Loucy (cell line): ENCODE measurements around the gene AJM1.

Experiments
- H2AFZ ChIP-seq: fragments of 200-600 bp; sonication (generic); 2 replicates; pipeline ENCODE4 v1.6.0; 2016; ENCODE audit warnings: antibody characterized with exemption, mild to moderate bottlenecking, low read length, moderate library complexity
- H3F3A ChIP-seq: fragments of 200-600 bp; 2 replicates; pipeline ENCODE4 v1.6.0; 2016; ENCODE audit warnings: antibody characterized with exemption, low read depth, mild to moderate bottlenecking
- H3K27me3 ChIP-seq: fragments of 200-600 bp; sonication (generic); 2 replicates; pipeline ENCODE4 v1.6.1; 2014; ENCODE audit warnings: low read length, mild to moderate bottlenecking; ENCODE audit not compliant: insufficient read depth, poor library complexity, severe bottlenecking
- H3K36me3 ChIP-seq: fragments of 200-600 bp; sonication (generic); 2 replicates; pipeline ENCODE4 v1.6.1; 2016; ENCODE audit warnings: low read length; ENCODE audit not compliant: insufficient read depth
- H3K4me1 ChIP-seq: fragments of 200-600 bp; sonication (generic); 2 replicates; pipeline ENCODE4 v1.5.1; 2014; ENCODE audit warnings: low read length, mild to moderate bottlenecking; ENCODE audit not compliant: insufficient read depth, poor library complexity, severe bottlenecking
- H3K4me2 ChIP-seq: fragments of 200-600 bp; sonication (generic); 2 replicates; pipeline ENCODE4 v1.6.0; 2014; ENCODE audit warnings: antibody characterized with exemption, low read length, low read depth, mild to moderate bottlenecking; ENCODE audit not compliant: poor library complexity, severe bottlenecking
- H3K4me3 ChIP-seq: fragments of 200-600 bp; sonication (generic); 2 replicates; pipeline ENCODE4 v1.5.1; 2014; ENCODE audit warnings: low read length, mild to moderate bottlenecking, mixed read lengths; ENCODE audit not compliant: poor library complexity, severe bottlenecking
- H3K79me2 ChIP-seq: fragments of 200-600 bp; sonication (generic); 2 replicates; pipeline ENCODE4 v1.6.1; 2014; ENCODE audit warnings: low read length; ENCODE audit not compliant: insufficient read depth
- H3K9ac ChIP-seq: fragments of 200-600 bp; sonication (generic); 2 replicates; pipeline ENCODE4 v1.6.0; 2014; ENCODE audit warnings: mild to moderate bottlenecking, low read depth, low read length, moderate library complexity; ENCODE audit not compliant: poor library complexity, severe bottlenecking
- H3K9me2 ChIP-seq: fragments of 200-600 bp; sonication (generic); replicated peaks from 2 replicates; pipeline ENCODE4 v1.6.1; 2016; ENCODE audit warnings: low read depth, low read length, mixed read lengths
- H3K9me3 ChIP-seq: fragments of 200-600 bp; sonication (generic); 2 replicates; pipeline ENCODE4 v1.6.1; 2014; ENCODE audit warnings: mild to moderate bottlenecking, antibody characterized with exemption, low read length, low read depth; ENCODE audit not compliant: insufficient read depth
- H4K20me1 ChIP-seq: fragments of 200-600 bp; sonication (generic); 2 replicates; pipeline ENCODE4 v1.6.0; 2014; ENCODE audit warnings: antibody characterized with exemption, low read length, mild to moderate bottlenecking; ENCODE audit not compliant: insufficient read depth, poor library complexity, severe bottlenecking
- CTCF ChIP-seq: fragments of 200-600 bp; sonication (generic); conservative IDR thresholded peaks from 2 replicates; pipeline ENCODE4 v1.5.1; 2014; ENCODE audit warnings: mild to moderate bottlenecking, antibody characterized with exemption, low read length
- EZH2phosphoT487 ChIP-seq: fragments of 200-600 bp; IDR thresholded peaks from 2 replicates; pipeline ENCODE4 v1.6.1; 2018; ENCODE audit warnings: antibody characterized with exemption, mild to moderate bottlenecking, moderate library complexity, borderline replicate concordance

AJM1 gene

GRCh38 chr9:136857166-136857565, 14.9 kb downstream of the AJM1 start:
- Histone ChIP-seq H3K27me3 (no peaks in the 10 kb centered on the region), H3K9me3 (no peaks in the 10 kb centered on the region), H3K9ac (no peak overlapping the region), H3K4me2 (no peak overlapping the region), H3K36me3 (peaks cover 4% of the 10 kb centered on the region; the same call in 1 of the 2 replicates), H2AFZ (no peak overlapping the region), H3K79me2 (no peaks in the 10 kb centered on the region), H3K9me2 (no peaks in the 10 kb centered on the region), H4K20me1 (peaks cover 3% of the 10 kb centered on the region), H3F3A (no peaks in the 10 kb centered on the region), H3K4me1 (no peaks in the 10 kb centered on the region), H3K4me3 (no peak overlapping the region)
- TF ChIP-seq EZH2phosphoT487 = no peak
- no peak for TF ChIP-seq CTCF

DNA sequence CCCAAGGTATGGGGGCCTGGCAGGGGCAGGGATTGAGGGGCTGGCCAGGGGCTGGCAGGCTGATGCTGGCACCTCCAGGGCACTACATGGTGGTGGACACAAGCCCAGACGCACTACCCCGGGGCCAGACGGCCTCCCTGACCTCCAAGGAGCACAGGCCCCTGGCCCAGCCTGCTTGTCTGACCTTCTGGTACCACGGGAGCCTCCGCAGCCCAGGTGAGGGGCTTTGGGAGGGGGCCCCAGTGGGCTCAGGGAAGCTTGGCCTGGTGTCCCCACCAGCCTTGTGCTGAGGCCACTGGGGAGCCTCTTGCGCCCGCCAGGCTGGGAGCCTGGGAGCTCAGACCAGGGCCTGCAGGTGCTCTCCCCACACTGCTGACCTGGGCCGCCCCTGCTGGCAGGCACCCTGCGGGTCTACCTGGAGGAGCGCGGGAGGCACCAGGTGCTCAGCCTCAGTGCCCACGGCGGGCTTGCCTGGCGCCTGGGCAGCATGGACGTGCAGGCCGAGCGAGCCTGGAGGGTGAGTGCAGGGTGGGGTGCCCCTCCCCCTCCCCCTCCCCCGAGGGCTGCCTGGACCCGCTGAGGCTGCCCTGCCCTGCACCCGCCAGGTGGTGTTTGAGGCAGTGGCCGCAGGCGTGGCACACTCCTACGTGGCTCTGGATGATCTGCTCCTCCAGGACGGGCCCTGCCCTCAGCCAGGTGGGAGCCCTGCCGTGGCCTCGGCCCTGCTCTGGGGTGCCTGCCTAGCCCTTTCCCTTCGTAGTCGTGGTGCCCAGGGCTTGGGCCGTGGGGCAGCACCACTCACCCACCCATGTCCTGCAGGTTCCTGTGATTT, 15.5 kb downstream of the AJM1 start:
- TF ChIP-seq EZH2phosphoT487 (no peak), CTCF (no peak)
- H3K4me1 ChIP-seq = no peaks in the 10 kb centered on the region
- no peaks in the 10 kb centered on the region for H3K9me3 ChIP-seq
- H3K9ac ChIP-seq = no peak overlapping the region
- no peaks in the 10 kb centered on the region for H3F3A ChIP-seq
- H3K79me2 ChIP-seq = peaks cover 1% of the 10 kb centered on the region; the same call in 1 of the 2 replicates
- H3K4me3 ChIP-seq = no peak overlapping the region
- H2AFZ ChIP-seq = no peak overlapping the region
- H3K9me2 ChIP-seq = no peaks in the 10 kb centered on the region
- H3K4me2 ChIP-seq = no peak overlapping the region
- peaks cover 3% of the 10 kb centered on the region for H4K20me1 ChIP-seq
- no peaks in the 10 kb centered on the region for H3K27me3 ChIP-seq
- H3K36me3 ChIP-seq = peaks cover 11% of the 10 kb centered on the region; the same call in 1 of the 2 replicates

GRCh38 chr9:136858452-136858843, 16.2 kb downstream of the AJM1 start:
- peaks cover 8% of the 10 kb centered on the region for H4K20me1 ChIP-seq
- H3K4me1 ChIP-seq = peaks cover under 1% of the 10 kb centered on the region

More at GRCh38 chr9:136858452-136858843, 16.2 kb downstream of the AJM1 start:
- no peaks in the 10 kb centered on the region for H3K9me2 ChIP-seq
- no peak overlapping the region for H2AFZ ChIP-seq
- no peaks in the 10 kb centered on the region for H3F3A ChIP-seq
- peaks cover 17% of the 10 kb centered on the region; the same call in 1 of the 2 replicates for H3K36me3 ChIP-seq
- no peak overlapping the region for H3K4me2 ChIP-seq
- no peaks in the 10 kb centered on the region for H3K27me3 ChIP-seq
- TF ChIP-seq EZH2phosphoT487 (no peak), CTCF (no peak)
- H3K79me2 ChIP-seq = peaks cover 8% of the 10 kb centered on the region; the same call in 1 of the 2 replicates
- no peak overlapping the region for H3K9ac ChIP-seq
- no peak overlapping the region for H3K4me3 ChIP-seq
- no peaks in the 10 kb centered on the region for H3K9me3 ChIP-seq
